DMS153 treated with DMSO at 0.1 percent for 48 hours (cell line): ENCODE data around the gene UNC119.

Experiments
- DNase-seq: peaks from one replicate; lab custom pipeline; 2025; ENCODE audit not compliant: unreplicated experiment; lab: John Stamatoyannopoulos, UW

UNC119 gene

DNA sequence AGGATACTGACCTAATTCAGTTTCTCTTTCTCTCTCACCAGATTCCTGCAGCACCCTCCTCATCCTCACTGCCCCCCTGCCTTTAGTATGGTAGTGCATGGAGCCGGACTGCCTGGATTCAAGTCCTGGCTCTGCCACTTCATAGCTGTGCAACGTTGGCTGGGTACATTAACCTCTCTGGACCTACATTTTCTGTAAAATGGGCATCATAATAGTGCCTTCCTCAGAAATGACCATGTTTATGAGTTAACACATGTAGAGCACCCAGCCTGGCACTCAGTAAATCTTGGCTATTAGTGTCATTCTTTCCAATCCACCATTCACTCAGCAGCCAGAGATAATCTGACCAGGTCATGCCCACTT, 7.3 kb downstream of the UNC119 start:
- no peak for DNase-seq

GRCh38 chr17:28544402-28545140, 7.9 kb downstream of the UNC119 start:
- no peak for DNase-seq

- no peak for DNase-seq
Measured at GRCh38 chr17:28541439-28541838, 11.0 kb downstream of the UNC119 start.

- DNase-seq = no peak
Measured at GRCh38 chr17:28540231-28540630, 12.2 kb downstream of the UNC119 start.

DNA sequence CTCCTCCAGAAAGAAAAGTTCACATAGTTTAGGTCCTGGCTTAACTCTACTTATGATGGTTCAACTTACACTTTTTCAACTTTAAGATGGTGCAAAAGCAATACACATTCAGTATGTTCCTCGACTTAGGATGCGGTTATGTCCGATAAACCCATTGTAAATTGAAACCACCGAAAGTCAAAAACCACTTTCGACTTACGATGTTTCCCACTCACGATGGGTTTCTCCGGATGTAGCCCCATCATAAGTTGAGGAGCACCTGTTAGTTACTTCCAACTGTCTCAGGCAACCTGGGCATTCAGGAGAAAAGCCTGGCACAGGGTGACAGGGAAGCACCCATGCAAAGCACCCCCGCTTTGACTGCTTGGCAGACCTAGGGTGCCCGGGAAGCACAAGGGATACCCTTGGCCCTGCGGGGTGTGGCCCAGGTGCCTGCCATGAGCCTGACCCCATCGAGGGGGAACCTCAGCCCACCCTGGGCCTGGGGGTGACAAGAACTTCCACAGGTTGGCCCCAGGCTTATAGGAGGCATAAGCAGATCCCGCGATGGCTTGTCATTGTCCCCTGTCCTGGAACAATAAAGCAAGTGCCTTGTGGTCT, 14.0 kb downstream of the UNC119 start:
- DNase-seq = no peak

- no peak for DNase-seq
Measured at GRCh38 chr17:28537219-28537610, 15.2 kb downstream of the UNC119 start.

- no peak for DNase-seq
Measured at GRCh38 chr17:28536532-28537218, 15.7 kb downstream of the UNC119 start.

GRCh38 chr17:28534740-28535375, 17.6 kb downstream of the UNC119 start:
- DNase-seq = no peak

DNA sequence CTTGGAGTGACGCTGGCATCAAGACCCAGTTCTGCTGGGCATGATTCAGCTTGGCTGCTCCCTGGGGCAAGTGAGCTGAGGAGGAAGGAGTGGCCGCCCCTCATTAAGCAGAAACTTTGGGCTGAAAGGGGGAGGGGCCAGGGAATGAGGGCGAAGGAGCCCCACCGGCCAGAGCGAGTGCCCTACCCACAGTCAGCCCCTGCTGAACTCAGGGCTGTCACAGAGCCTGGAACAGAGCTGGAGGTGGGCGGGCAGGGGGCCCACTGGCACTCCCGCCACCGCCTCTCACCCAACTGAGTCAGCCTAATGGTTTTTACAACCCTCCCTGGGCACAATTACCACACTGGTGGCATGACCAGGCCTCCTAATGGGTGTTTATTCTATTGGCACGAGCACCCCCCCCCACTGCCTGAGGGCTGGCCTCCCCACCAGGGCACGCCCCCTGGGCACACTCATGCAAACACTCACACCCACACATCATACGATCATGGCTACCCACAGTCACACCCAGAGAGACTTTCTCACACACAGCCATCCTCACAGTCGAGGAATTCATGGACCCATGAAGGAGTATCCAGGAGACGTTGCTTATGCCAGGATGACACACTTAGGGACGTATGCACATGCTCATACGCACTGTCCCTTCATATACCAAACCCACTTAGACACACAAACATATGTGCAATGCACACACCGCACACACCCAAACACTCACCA, 19.2 kb downstream of the UNC119 start:
- DNase-seq = no peak

DNA sequence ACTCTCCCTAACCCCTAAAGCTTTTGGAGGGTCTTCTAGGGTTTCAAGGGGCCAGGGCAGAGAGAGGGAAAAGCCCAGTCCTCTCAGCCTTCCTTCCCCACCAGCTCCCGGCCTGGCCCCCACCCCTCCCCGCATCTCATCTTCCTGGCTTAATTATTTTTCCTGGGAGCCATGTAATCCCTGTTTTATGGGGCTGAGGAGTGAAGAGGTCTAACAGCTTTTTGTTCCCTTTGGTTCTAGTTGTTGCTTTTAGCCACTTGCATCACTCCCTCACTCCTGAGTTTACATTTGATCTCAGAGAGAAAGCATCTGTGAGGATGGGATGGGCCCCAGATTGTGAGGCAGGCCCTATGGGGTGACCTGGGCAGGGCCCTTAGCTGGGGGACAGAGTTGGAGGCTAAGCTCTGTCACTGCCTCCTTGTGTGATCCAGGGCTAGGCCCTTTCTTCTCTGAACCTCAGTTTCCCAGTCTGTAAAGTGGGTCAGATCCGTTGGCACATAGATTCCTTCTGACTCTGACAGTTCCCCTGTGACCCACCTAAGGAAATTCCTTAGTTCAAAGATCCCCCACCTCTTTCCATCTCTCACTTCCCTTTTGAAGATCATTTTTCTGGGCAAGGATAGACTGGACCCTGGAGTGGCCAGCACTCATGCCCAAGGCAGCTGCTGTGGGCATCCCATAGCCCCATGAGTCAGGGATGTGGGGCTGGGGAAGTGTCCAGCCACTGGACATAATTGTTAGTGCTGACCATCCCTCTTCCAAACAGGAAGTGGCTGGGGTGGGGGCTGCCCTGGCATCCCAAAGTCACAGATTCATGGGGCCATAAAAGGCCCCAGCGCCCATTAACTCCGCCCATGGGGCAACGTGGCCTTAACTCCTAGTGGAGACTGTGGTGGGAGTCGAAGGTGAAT, 20.1 kb downstream of the UNC119 start:
- no peak for DNase-seq

DNA sequence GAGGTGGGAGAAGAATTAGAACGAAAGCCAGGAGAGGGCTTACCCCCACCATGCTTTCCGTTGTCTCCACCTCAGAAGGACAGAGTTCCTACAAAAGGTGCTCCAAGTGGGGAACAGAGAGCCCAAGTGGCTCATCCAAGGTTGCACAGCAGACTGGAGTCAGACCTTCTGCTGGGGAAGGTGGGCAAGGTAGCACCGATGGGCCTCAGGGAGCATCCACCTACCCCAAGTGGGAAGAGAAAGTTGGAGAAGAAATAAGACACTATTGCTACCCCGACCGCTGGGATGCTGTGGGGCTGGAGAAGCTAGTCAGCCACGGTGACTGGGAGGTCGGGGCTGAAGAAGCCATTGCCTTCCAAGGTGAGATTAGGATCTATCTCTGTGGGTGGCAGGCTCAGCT, 21.5 kb downstream of the UNC119 start:
- no peak for DNase-seq

DNA sequence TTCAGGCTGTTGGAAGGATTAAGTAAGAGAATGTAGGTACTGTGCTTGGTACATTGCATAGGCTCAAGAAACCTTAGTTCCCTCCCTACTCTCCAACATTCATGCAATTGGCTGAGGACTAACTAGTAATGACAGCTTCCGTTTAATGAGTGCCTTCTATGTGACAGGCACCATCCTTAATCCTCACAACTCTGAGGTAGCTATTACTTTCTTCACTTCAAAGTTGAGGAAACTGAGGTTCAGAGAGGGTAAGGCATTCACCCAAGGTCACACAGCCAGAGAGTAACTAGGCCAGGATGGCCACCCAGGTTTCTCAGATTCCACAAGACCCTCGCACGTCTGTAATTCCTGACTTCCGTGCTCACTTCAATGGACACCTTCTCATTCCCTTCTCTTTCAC, 22.2 kb downstream of the UNC119 start:
- DNase-seq = no peak

DNA sequence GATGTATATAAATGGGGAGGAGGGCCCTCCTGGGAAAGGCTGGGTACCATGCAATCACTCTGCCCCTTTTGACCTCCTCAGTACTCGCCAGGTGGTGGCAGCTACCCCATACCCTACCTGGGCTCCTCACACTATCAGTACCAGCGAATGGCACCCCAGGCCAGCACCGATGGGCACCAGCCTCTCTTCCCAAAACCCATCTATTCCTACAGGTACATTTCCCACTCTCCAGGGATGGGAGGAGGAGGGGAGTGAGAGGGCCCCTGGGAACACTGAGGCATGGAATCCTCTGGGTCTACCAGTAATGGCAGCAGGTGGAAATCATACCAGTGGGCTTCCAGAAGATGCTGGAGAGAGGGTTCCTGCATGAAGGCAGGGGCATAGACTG, 23.4 kb downstream of the UNC119 start:
- no peak for DNase-seq

GRCh38 chr17:28528327-28529012, 24.0 kb downstream of the UNC119 start:
- no peak for DNase-seq

- no peak for DNase-seq
Measured at GRCh38 chr17:28527859-28528258, 24.6 kb downstream of the UNC119 start.

DNA sequence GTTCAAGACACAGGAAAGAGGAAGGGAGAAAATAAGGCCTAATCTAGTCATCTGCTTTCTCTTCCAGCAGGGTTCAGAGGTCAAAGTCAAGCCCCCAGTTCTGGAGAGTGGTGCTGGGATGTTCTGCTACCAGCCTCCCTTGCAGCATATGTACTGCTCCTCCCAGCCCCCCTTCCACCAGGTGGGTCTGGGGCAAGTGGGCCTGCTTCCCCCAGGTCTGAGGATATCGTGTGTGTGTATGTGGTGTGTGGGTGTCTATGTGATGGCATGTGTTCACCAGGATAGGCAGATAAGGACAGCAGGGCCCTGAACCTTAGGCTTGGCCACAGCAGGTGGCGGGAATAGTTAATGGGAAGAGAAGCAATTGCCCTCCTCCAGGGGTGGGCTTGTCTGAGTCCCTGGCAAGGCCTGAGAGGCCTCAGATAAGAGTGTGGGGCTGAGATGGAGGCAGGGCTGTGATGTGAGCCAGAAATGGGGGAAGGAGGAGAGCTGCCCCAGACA, 25.2 kb downstream of the UNC119 start:
- no peak for DNase-seq

- no peak for DNase-seq
Measured at GRCh38 chr17:28526381-28526780, 26.0 kb downstream of the UNC119 start.

DNA sequence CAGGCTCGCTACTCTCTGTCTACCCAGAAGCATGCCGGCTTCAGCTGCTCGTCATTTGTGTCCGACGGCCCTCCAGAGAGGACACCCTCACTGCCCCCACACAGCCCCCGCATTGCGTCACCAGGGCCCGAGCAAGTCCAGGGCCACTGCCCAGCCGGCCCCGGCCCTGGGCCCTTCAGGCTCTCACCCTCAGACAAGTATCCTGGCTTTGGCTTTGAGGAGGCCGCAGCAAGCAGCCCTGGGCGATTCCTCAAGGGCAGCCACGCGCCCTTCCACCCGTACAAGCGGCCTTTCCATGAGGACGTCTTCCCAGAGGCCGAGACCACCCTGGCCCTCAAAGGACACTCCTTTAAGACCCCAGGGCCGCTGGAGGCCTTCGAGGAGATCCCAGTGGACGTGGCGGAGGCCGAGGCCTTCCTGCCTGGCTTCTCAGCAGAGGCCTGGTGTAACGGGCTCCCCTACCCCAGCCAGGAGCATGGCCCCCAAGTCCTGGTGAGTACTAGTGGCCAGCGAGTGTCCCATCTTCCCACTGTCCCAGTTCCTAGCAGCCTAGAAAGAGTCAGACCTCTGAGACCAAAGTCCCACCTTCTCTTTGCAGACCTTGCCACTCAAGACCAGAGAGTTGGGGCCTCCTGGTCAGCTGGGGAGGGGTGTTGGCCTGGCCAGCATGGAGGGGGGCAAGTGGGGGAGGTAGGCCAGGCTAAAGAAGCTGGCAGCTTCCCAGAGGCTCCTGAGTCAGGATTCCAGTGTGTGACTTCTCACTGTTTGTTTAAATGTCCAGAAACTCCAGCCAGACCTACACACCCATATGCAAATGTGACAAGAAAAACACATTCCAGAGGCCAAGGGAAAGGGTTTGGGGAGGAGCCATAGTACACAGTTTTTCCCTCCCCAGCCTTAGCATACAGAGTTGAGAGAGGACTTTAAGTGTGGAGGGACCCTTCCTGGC, 27.7 kb downstream of the UNC119 start:
- no peak for DNase-seq
